GM18909 (cell line): Measurements from ENCODE around the gene SRP14.
"Not testable (repeated sequence)": the region's sequence is repeated elsewhere in the genome, so short reads cannot be mapped to it uniquely, and the experiment has no call there.

Experiments used
- ATAC-seq: cut with Tn5 transposase; IDR thresholded peaks from one replicate; pipeline ENCODE4 v1.9.1; 2021; ENCODE audit warnings: mild to moderate bottlenecking; ENCODE audit not compliant: unreplicated experiment, poor library complexity

The SRP14 gene

GRCh38 chr15:40032125-40032839 is 6.7 kb downstream of the SRP14 start:
- no peak for ATAC-seq

DNA sequence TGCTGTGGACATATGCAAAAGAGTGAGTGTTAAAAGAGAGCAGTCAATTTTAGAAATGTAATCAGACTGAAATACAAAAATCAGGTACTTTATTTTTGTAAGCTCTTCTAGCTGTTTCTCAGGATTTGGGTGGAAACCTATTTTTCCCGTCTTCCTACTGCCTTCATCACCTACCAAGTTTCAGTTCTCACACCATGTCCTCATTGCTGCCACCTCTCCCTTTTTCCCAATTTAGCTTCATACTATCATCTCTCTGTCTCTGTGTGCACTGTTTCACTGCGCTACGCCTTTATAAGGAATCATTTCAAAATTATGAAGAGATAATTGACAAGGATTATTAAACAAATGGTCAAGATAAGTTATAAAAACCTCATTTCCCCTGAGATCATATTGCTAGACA is 7.7 kb downstream of the SRP14 start:
- no peak for ATAC-seq

- no peak for ATAC-seq
These were observed 8.7 kb downstream of the SRP14 start for GRCh38 chr15:40029979-40030893.

- ATAC-seq, result no peak
These were observed 10.1 kb downstream of the SRP14 start for GRCh38 chr15:40028853-40029252.

- ATAC-seq, result no peak
These were observed 10.8 kb downstream of the SRP14 start for GRCh38 chr15:40028193-40028592.

GRCh38 chr15:40016224-40016865 is 22.6 kb downstream of the SRP14 start:
- ATAC-seq, result no peak

DNA sequence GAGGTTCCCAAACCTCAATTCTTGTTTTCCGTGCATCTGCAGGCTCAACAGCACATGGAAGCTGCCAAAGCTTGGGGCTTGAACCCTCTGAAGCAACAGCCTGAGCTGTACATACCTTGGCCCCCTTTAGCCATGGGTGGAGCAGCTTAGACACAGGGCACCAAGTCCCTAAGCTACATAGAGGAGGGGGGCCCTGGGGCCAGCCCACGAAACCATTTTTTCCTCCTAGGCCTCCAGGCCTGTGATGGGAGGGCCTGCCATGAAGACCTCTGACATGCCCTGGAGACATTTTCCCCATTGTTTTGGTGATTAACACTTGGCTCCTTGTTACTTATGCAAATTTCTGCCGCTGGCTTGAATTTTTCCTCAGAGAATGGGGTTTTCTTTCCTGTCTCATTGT is 24.6 kb downstream of the SRP14 start:
- no peak for ATAC-seq

DNA sequence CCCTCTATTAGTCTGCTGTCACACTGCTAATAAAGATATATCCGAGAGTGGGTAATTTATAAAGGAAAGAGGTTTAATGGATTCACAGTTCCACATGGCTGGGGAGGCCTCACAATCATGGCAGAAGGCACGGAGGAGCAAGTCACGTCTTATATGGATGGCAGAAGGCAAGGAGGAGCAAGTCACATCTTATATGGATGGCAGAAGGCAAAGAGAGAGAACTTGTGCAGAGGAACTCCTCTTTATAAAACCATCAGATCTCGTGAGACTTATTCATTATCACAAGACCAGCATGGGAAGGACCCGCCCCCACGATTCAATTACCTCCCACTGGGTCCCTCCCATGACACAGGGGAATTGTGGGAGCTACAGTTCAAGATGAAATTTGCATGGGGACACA is 25.6 kb downstream of the SRP14 start:
- not testable (repeated sequence) for ATAC-seq

DNA sequence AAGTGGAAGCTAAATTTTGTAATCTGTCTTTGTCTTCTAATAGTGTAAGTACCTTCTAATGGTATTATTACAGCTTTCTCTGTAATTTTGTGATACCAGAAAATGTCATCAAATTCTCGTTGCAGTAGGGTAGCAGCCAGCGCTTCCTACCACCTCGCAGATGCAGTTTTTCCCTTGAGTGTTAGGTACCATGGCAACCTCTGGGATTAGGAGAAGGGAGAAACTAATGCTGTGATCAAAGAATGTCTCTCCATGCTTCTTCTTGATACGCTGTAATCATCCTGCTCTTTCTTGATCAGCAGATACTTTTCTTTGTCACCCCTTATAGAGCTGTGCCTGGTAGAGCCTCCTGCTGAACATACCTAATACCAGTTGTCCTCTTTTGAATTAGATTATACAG is 27.7 kb downstream of the SRP14 start:
- ATAC-seq, result no peak

DNA sequence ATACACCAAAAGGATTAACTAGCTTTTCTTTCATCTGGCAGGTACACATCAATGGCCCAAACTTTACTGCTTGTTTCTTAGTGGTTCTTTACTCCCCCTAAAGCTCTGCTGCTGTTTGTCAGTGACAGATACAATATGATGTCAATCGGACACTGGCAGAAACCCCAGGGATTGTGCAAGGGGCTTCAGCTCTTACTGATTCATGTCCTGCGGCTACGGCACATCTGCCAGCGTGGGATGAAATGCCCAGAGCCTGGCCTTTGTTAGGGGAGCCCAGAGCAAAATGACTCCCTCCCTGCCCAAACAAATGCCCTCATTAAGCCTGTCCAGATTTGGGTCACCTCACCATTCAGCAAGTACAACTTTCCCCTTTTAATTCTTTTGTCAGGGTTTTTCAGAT is 28.3 kb downstream of the SRP14 start:
- no peak for ATAC-seq

DNA sequence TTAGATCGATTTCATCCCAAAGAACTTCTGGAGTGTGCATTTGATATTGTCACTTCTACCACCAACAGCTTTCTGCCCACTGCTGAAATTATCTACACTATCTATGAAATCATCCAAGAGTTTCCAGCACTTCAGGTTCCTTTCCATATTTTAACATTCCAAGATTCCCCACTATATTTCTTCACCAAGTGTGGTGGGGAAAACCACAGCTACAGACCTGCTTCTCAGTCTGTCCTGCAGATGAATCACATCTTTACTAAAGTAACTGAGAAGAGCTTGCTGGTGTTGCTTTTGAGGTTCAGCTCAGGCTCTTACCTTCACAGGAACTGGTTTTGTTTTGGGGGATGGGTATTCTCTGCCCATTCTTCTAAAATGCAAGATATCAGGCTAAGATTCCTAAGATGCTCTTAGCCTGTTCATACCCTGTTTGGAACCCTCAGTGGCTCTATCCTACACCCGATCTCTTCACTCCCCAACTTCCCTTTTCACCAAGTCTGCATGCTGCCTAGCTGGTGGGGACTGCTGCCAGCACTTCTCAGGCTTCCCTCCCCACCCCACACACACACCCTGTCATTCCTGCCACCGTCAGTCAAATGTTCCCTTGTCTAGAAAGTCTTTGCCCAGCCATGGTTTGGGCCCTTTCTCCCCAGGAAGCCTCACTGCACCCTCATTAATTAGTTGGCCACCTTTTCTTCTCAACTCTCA is 30.8 kb downstream of the SRP14 start:
- no peak for ATAC-seq

- ATAC-seq, result no peak
These were observed 32.3 kb downstream of the SRP14 start for GRCh38 chr15:40006646-40007045.

DNA sequence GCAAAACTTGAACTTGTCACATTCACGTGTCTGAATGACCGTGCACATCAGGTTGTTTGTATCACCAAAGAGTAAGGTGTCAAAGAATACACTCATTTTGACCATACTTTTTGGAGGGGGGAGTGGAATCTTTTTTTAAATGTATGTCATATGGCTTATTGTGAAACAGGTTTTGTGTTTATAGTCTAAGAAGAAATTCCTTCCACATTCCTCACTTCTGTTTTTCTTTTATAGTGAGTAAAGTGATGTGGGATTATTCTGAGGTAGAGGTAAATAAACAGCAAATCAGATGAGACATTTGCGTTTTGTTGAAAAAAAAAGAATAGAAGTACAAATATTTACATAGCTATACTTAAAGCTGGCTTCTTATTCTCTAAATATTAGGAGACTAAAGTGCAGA is 33.0 kb downstream of the SRP14 start:
- ATAC-seq, result no peak

DNA sequence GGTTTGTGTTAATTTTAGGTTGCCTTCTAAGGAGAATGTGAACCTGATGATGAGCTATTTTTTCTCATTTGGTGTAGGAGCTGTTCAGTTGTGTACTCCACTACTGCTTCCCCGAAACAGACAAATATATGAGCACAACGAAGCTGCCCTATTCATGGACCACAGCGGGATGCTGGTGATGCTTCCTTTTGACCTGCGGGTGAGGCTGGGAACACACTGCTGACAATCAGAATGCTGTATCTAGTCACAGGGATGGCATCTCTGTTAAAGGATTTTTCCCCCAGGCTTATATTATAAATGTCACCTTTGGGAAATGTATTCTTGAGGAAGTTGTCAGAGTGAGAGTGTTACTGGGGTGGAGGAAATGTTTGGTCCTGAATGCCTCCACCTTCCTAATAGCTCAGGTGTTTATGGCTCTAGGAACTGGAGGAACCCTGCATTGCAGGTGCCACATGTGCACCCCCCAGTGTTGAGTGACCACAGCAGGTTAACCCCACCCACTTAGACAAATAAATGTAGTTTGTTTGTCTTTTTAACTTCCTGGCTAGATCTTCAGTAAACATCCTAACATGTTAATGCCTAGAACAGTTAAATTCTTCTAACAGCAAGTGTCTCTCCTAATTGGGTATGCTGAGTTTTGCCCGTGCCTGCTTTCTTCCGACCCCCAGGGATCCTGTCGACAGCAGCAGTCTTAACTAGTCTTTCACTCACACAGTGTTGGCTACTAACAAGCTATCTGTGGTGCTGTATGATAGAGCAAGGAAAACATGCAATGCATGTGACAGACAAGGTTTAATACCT is 35.7 kb downstream of the SRP14 start:
- ATAC-seq, result no peak

- ATAC-seq, result no peak
These were observed 36.7 kb downstream of the SRP14 start for GRCh38 chr15:40002295-40002694.

DNA sequence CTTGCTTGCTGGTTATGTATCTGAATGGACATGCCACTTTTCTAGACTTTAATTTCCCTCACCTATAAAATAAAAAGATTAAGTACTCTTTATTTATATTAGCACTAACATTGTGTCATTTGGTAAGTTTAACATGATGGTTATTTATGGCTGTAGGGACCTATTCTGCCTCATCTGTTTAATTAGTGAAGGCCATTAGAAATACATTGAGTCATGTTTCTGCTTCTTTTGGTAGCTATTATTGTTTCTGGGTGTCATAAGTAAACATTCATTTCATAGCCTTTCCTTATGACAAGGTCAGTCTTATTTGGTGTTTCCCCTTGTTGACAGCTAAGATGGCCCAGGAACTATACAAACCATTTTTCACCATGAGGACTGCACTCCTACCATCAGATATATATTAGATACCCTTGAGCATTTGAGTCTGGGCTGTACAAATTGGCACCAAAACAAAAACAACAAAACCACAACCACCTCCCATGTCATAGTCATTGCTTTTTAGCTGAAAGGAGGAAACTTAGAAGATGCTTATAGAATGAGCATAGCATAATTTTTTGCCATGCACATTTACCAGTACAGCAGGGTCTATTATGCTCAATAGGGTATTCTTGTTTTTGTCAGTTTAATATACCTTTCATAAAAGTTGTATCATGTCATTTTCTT is 39.3 kb downstream of the SRP14 start:
- no peak for ATAC-seq

GRCh38 chr15:39998511-39999077 is 40.4 kb downstream of the SRP14 start:
- no peak for ATAC-seq

DNA sequence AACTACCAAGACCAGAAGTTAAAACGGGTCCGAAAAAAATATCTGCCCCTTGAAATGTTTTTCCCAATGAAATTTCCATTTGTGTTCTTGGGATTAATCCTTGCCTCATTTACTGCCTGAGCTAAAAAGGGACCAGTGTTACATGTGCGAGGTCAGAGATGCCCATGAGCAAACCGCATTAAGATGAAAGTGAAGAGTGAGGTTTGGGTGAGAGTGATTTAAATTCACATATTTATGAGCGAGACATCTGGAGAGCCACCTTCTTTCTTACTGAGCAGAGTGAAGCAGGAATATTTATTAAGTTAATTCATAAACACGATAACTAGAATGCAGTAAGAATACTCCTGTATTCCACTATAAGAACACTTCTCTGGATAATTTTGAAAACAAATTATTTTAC is 41.3 kb downstream of the SRP14 start:
- no peak for ATAC-seq

- no peak for ATAC-seq
These were observed 42.0 kb downstream of the SRP14 start for GRCh38 chr15:39997031-39997430.
